Erythroblast (primary cell): ENCODE data around the gene GRM8.

Experiments
- GATA1 ChIP-seq: IDR thresholded peaks from 2 replicates; pipeline ENCODE4 v1.6.1; 2011; ENCODE audit warnings: low read depth, mild to moderate bottlenecking, control low read depth, low read length, moderate library complexity
- POLR2A ChIP-seq: IDR thresholded peaks from 2 replicates; pipeline ENCODE4 v1.6.1; 2011; ENCODE audit warnings: mild to moderate bottlenecking, low read length

DNA sequence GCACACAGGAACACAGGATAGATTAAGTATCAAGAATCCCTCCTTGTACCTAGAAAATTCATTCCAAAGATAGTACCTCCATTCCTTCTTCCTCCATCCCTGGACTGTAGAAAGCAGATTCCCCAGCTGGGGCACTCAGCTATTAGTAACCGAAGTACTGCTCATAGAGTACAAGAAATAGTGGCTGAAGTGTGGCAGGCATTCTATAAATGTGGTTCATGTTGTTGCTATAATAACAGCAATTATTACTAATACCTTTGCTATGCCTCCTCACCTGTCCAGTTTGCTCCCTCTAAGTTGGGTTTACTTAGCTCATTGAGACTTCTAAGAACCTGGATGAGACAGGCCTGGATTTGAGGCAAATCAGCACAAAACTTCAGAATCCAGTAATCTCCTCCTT is 453.2 kb downstream of the GRM8 start:
- TF ChIP-seq POLR2A (no peak), GATA1 (no peak)
